ENCODE results near the gene ATP9B.
"Not testable (repeated sequence)": the region's sequence is repeated elsewhere in the genome, so short reads cannot be mapped to it uniquely, and the experiment has no call there.

The ATP9B gene

GRCh38 chr18:79272916-79273315 lies 203.7 kb downstream of the ATP9B start:
- no peak for TF ChIP-seq Cebpa-rat (IDR thresholded peaks at IDR 0.05)
- Histone ChIP-seq H3K27ac (no peak overlapping the region), H3K4me3 (no peak overlapping the region), H3K9me3 (replicated peaks in 1 of 11) (peaks cover 0 to 20% (median 5%) of the 10 kb centered on the region in 11 experiments; a peak in 8 of 22 replicates), H3K36me3 (peaks cover 25 to 71% (median 31%) of the 10 kb centered on the region in 11 experiments), H3K9ac (no peak overlapping the region), H4K20me1 (no peaks in the 10 kb centered on the region; a peak in 1 of 22 replicates), H3K27me3 (no peaks in the 10 kb centered on the region), H3K4me2 (no peak overlapping the region), H3K4me1 (peaks cover 16 to 20% (median 19%) of the 10 kb centered on the region in 10 experiments)

DNA sequence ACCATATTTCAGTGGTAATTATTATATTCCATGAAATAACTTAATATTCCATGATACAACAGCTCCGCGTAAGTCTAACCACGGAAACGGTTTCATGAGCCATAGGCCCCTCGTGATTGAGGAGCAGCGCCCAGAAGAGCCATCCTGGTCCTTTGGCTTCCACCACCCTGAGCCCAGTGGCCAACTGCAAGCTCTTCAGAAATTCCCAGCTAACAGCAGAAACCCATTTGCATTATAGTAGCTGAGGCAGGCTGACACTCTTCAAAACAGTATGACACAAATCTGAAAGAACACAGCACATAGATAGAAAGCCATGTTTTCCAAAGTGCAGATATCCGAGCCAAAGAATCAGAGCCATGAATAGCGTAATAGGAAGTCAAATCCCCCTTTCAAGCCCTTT lies 205.6 kb downstream of the ATP9B start:
- Histone ChIP-seq H3K4me2 (peak overlapping the region; percentile 28 to 78 (median 58); a peak in 18 of 22 replicates), H3K9ac (no peak overlapping the region), H4K20me1 (no peaks in the 10 kb centered on the region; a peak in 1 of 22 replicates), H3K27ac (no peak overlapping the region), H3K9me3 (replicated peaks in 1 of 11) (peaks cover 0 to 12% (median 5%) of the 10 kb centered on the region in 11 experiments; a peak in 7 of 22 replicates), H3K4me1 (peaks cover 16 to 20% (median 19%) of the 10 kb centered on the region in 10 experiments), H3K27me3 (no peaks in the 10 kb centered on the region), H3K4me3 (no peak overlapping the region), H3K36me3 (peaks cover 29 to 78% (median 37%) of the 10 kb centered on the region in 11 experiments; a peak in 21 of 22 replicates)
- TF ChIP-seq Cebpa-rat (IDR thresholded peaks at IDR 0.05), result no peak

DNA sequence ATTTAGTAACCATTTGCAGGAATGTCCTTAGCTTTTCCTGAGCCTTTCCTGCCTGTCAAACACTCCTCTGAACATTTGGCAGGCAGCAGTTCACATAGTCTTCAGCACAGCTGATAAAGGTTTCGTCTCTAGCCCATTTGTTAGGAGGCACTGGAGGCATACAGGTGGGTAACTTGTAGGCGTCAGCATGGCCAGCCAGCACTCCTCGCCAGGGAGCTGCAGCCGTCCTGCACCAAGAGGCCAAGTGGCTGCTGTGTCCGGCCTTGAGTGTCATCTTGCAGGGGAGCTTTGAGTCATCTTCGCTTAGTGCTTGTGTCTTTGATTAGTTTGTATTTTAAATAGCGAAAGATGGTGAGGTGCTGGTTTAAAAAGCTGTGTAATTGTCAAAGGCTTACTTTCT lies 206.3 kb downstream of the ATP9B start:
- Histone ChIP-seq H3K4me2 (peak overlapping the region; percentile 28 to 78 (median 58)), H3K9me3 (replicated peaks in 1 of 11) (peaks cover 0 to 12% (median 5%) of the 10 kb centered on the region in 11 experiments; a peak in 7 of 22 replicates), H3K36me3 (peaks cover 25 to 74% (median 36%) of the 10 kb centered on the region in 11 experiments; a peak in 21 of 22 replicates), H3K9ac (peak overlapping the region in 1 of 11 experiments; percentile 9; a peak in 1 of 22 replicates), H3K27ac (peak overlapping the region in 2 of 11 experiments; percentile 4 to 23; a peak in 2 of 22 replicates), H4K20me1 (no peaks in the 10 kb centered on the region; a peak in 1 of 22 replicates), H3K4me1 (peaks cover 16 to 20% (median 19%) of the 10 kb centered on the region in 10 experiments), H3K27me3 (no peaks in the 10 kb centered on the region), H3K4me3 (no peak overlapping the region)
- no peak for TF ChIP-seq Cebpa-rat (IDR thresholded peaks at IDR 0.05)

GRCh38 chr18:79275992-79276391 lies 206.8 kb downstream of the ATP9B start:
- H3K9me3 ChIP-seq (replicated peaks in 1 of 11), result peaks cover 0 to 10% (median 0%) of the 10 kb centered on the region in 11 experiments; a peak in 4 of 22 replicates
- no peak for TF ChIP-seq Cebpa-rat (IDR thresholded peaks at IDR 0.05)
- H3K4me3 ChIP-seq, result no peak overlapping the region
- peaks cover 25 to 70% (median 31%) of the 10 kb centered on the region in 11 experiments; a peak in 21 of 22 replicates for H3K36me3 ChIP-seq
- no peaks in the 10 kb centered on the region; a peak in 1 of 22 replicates for H4K20me1 ChIP-seq
- H3K4me2 ChIP-seq, result peak overlapping the region; percentile 28 to 78 (median 58); a peak in 19 of 22 replicates
- H3K4me1 ChIP-seq, result peaks cover 16 to 20% (median 19%) of the 10 kb centered on the region in 10 experiments
- H3K27ac ChIP-seq, result peak overlapping the region in 1 of 11 experiments; percentile 23; a peak in 1 of 22 replicates
- H3K9ac ChIP-seq, result no peak overlapping the region
- H3K27me3 ChIP-seq, result no peaks in the 10 kb centered on the region

DNA sequence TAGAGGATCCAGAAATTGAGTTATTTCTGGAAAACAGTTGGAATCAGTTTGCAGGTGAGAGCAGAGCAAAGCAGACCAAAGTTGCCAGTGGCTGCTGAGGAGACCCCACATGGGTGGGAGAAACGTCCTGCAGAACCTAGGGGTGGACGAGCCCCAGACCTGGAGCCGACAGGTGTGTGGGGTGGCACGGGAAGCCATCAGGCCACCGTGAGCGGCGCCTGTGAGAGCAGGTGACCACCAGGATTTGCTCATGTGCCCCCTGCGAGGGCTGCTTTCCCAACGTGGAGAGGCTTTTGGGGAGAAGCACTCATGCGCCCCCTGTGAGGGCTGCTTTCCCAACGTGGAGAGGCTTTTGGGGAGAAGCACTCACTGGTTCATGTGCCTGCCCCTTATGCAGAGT lies 209.7 kb downstream of the ATP9B start:
- no peak overlapping the region for H3K9ac ChIP-seq
- H3K4me3 ChIP-seq, result no peak overlapping the region
- no peak overlapping the region for H3K4me2 ChIP-seq
- peaks cover 9 to 79% (median 25%) of the 10 kb centered on the region in 11 experiments; a peak in 19 of 22 replicates for H3K36me3 ChIP-seq
- H3K9me3 ChIP-seq (replicated peaks in 1 of 11), result no peaks in the 10 kb centered on the region
- no peaks in the 10 kb centered on the region for H3K27me3 ChIP-seq
- peaks cover 18 to 35% (median 31%) of the 10 kb centered on the region in 10 experiments for H3K4me1 ChIP-seq
- TF ChIP-seq Cebpa-rat (IDR thresholded peaks at IDR 0.05), result no peak
- no peak overlapping the region for H3K27ac ChIP-seq
- H4K20me1 ChIP-seq, result no peaks in the 10 kb centered on the region; a peak in 1 of 22 replicates

- TF ChIP-seq Cebpa-rat (IDR thresholded peaks at IDR 0.05), result no peak
- Histone ChIP-seq H3K27me3 (no peaks in the 10 kb centered on the region), H4K20me1 (no peaks in the 10 kb centered on the region), H3K4me3 (no peak overlapping the region; a peak in 1 of 20 replicates), H3K27ac (peak overlapping the region in 1 of 11 experiments; percentile 21; a peak in 1 of 22 replicates), H3K4me2 (peak overlapping the region in 8 of 11 experiments; percentile 44 to 74 (median 64); a peak in 16 of 22 replicates), H3K36me3 (peaks cover 5 to 52% (median 14%) of the 10 kb centered on the region in 11 experiments; a peak in 18 of 22 replicates), H3K9ac (no peak overlapping the region; a peak in 1 of 22 replicates), H3K9me3 (replicated peaks in 1 of 11) (peaks cover 0 to 4% (median 0%) of the 10 kb centered on the region in 11 experiments; a peak in 1 of 22 replicates), H3K4me1 (peaks cover 0 to 20% (median 16%) of the 10 kb centered on the region in 10 experiments; a peak in 16 of 20 replicates)
Measured at GRCh38 chr18:79283131-79283810, 214.1 kb downstream of the ATP9B start.

- peaks cover 2 to 46% (median 8%) of the 10 kb centered on the region in 11 experiments; a peak in 17 of 22 replicates for H3K36me3 ChIP-seq
- peaks cover 0 to 20% (median 16%) of the 10 kb centered on the region in 10 experiments; a peak in 16 of 20 replicates for H3K4me1 ChIP-seq
- H3K4me2 ChIP-seq, result peak overlapping the region in 8 of 11 experiments; percentile 44 to 74 (median 64); a peak in 16 of 22 replicates
- TF ChIP-seq Cebpa-rat (IDR thresholded peaks at IDR 0.05), result no peak
- no peaks in the 10 kb centered on the region for H3K27me3 ChIP-seq
- H3K27ac ChIP-seq, result no peak overlapping the region
- H3K4me3 ChIP-seq, result no peak overlapping the region
- no peaks in the 10 kb centered on the region for H4K20me1 ChIP-seq
- H3K9ac ChIP-seq, result no peak overlapping the region; a peak in 1 of 22 replicates
- H3K9me3 ChIP-seq (replicated peaks in 1 of 11), result peaks cover 0 to 4% (median 0%) of the 10 kb centered on the region in 11 experiments; a peak in 1 of 22 replicates
Measured at GRCh38 chr18:79283929-79284328, 214.7 kb downstream of the ATP9B start.

- peaks cover 0 to 20% (median 16%) of the 10 kb centered on the region in 10 experiments; a peak in 16 of 20 replicates for H3K4me1 ChIP-seq
- not testable (repeated sequence) for H3K4me2 ChIP-seq, H3K27ac ChIP-seq, H4K20me1 ChIP-seq, H3K4me3 ChIP-seq, H3K27me3 ChIP-seq, H3K9ac ChIP-seq
- peaks cover 0 to 13% (median 3%) of the 10 kb centered on the region in 11 experiments; a peak in 2 of 22 replicates for H3K9me3 ChIP-seq (replicated peaks in 1 of 11)
- peaks cover 0 to 35% (median 0%) of the 10 kb centered on the region in 11 experiments; a peak in 6 of 22 replicates for H3K36me3 ChIP-seq
Measured at GRCh38 chr18:79285191-79285590, 216.0 kb downstream of the ATP9B start.

- not testable (repeated sequence) for H3K4me2 ChIP-seq, H3K9ac ChIP-seq, H3K4me3 ChIP-seq, H4K20me1 ChIP-seq, H3K27ac ChIP-seq, H3K27me3 ChIP-seq
- peaks cover 10 to 45% (median 20%) of the 10 kb centered on the region in 11 experiments; a peak in 20 of 22 replicates for H3K36me3 ChIP-seq
- peaks cover 8 to 15% (median 11%) of the 10 kb centered on the region in 10 experiments for H3K4me1 ChIP-seq
- peaks cover 0 to 13% (median 3%) of the 10 kb centered on the region in 11 experiments; a peak in 8 of 22 replicates for H3K9me3 ChIP-seq (replicated peaks in 1 of 11)
Measured at GRCh38 chr18:79290409-79290808, 221.2 kb downstream of the ATP9B start.
